Measurements from ENCODE around the gene SARNP.
A peak's percentile ranks its signal among the peaks of the same experiment; 100 is the strongest.
"Not testable (repeated sequence)": the region's sequence is repeated elsewhere in the genome, so short reads cannot be mapped to it uniquely, and the experiment has no call there.

SARNP gene

DNA sequence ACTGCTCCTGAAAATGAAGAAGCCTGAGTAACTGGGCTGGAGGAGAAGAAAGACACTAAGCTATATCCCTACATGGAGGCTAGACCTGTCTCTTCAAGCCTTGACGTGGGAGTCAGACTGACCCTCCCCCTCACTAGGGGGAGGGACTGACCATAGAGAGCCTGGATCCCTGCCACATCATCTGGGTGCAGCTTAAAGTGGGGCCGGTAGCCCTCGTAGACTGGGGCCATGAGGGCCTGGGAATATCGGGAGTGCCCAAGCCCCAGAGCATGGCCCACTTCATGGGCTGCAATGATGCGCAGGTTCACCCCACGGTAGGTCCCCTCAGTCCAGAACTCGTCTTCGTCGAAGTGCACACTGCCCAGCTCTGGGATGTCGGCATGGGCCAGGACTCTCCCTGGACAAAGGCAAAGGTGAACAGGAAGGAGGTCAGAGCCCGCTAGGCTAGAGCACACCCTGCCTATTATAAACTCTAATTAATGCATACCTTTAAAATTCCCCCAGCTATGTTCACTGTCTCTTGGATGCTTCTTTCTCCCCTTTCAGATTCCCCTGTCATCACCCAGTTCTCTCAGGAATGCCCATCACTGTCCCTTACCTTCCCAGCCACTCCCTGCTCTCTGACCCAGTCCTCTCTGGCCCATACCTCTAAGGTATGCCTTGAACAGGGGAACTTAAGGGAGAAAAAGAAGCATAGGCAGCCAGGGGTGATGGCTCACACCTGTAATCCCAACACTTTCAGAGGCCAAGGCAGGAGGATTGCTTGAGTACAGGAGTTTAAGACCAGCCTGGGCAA, 22.0 kb upstream of the SARNP start:
- no peak for DNase-seq

DNA sequence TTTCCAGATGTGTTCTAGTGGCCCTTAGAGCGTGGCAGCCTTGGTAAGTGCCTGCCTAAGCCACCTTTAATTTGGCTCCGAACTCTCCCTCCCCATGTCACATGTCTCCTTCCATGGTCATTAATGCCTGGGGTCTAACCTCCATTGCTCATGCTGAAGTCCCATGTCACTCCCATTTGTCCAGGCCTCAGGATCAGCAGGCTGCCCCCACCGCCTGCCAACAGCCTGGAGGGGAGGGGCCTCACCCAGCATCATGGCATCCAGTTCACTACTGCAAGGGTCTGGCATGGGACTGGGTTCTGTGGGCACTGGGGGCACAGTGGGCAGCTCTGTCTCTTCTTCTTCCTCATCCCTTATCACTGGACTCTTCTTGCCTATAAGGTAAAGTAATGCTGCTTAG, 20.8 kb upstream of the SARNP start:
- DNase-seq: no peak

DNA sequence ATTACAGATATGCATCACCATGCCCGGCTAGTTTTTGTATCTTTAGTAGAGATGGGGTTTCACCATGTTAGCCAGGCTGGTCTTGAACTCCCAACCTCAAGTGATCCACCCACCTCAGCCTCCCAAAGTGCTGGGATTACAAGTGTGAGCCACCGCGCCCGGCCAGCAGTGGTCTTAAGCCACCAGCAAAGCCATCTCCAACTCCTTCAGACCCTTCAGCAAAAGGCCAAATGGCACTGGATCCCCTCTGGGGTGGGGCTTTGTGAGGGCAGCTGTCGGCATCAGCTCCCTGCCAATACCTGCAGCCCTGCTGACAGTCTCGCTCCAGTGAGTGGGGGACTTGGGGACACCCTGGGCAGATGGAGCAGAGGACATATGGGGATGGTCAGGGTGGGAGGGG, 16.9 kb upstream of the SARNP start:
- not testable (repeated sequence) for DNase-seq

DNA sequence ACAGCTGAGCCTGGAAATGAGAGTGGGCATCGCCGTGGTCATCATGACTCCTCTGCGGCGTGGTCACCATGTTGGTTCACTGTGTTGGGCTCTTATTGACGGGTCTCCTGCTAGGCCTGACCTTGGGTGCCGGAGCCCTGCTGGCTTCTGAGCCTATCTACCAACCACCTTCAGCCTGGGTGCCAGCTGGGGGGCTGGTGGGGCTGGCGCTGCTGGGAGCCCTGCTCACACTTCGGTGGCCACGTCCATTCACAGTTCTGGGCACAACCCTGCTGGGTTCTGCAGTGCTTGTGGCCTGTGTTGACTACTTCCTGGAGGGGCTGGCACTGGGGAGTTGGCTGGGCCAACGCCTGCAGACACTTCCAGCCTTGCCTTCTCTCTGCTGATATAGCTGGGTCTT, 15.5 kb upstream of the SARNP start:
- DNase-seq: no peak

DNA sequence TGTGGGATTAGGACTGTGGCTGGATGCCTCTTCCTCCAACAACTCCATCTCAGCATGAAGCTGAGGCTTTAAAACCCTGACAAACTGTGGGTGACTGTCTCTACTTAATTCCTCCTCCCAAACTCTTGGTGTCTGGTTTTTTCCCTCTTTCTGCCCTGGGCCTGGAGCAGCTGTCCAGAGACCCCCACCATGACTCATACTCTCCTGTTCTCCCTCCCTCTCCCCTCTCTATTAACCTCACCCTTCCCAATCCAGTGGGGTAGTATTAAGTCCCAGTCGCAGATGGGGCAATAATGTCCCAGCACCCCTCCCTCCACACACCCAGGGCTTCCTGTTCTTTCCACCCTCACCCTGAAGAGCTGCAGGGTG, 13.9 kb upstream of the SARNP start:
- no peak for DNase-seq

DNA sequence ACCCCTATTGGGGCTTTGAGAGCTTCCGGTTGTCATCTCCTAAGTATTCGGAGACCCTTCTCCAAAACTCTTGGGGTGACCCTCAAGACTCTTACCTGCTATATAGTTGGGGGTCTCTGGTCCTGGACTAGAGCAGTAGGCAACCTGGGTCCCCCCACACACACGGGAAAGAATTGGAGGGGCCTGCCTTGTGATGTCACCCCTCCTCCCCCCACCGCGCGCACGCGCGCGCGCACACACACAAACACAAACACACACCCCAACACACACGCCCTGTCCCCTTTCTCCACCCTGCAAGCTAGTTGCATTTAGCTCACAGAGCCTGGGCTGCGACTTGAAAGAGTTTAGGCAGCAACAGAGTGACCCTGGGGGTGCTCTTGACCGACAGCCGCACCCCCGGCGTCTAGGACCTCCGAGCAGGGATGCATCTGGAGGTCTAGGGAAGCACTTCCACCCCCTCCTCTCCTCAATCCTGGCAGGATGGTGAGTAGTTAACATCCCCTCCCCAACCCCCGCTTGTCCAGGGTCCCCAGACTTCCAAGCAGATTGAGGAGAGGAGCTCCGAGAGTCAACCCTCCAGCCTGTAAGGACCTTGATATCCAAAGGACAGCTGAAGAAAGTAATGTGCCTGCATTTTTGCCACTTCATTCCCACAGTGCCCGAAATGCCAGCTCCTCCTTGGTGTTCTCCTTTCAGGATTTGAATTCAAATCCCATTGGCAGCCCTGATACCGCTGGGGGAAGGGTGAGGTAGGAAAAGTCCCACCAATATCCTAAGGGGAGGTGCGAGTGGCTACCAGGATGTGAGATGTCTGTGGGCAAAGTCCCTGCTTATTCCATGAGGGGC, 13.3 kb upstream of the SARNP start:
- peak; percentile 14 for DNase-seq

DNA sequence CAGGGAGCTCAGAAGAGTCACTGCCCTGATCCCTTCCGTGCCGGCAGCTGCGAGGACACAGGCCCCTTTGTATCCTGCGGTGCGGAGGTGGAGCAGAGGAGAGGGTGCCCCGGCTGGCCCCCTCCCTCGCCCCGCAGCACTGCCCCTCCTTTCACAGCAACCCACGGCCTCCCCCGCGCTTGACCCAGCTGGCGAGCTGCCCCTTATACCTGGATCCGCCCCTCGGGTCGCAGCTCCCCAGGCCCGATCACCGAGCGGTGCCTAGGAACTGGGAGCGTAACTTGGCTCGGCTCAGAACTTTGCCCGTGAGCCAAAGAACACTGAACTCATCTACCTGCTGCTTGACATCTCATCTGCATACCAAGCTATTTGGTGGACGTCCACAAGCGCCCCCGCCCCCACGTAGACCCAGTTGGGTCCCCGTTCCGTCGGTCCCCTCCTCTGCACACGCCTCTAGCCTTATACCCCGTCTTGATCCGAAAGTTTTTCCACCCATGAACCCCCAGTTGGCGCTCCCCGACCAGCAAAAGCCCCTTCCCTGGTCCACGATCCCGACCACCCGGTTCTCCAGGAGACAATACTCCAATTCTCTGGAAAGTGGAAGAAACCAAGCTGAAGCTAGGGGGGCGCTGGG, 12.6 kb upstream of the SARNP start:
- DNase-seq: peak; percentile 7

DNA sequence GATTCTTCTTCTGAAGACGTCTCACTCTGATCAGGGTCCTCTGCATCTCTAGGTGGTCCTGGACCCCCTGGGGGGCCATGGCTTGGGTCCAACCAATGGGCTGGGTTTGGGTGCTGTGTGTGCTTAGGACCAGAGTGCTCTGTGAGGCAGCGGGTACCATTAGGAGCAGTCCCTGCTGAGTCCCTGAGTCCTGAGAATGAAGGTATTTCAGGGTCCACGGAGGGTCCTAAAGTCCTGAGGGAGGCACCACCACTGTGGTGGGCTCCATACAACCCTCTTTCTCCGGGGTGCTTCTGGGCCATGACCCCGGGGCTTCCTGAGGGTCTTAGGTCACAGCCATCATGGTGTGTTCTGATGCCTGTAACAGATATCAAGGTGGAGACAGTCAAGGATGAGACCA, 10.8 kb upstream of the SARNP start:
- DNase-seq: no peak

DNA sequence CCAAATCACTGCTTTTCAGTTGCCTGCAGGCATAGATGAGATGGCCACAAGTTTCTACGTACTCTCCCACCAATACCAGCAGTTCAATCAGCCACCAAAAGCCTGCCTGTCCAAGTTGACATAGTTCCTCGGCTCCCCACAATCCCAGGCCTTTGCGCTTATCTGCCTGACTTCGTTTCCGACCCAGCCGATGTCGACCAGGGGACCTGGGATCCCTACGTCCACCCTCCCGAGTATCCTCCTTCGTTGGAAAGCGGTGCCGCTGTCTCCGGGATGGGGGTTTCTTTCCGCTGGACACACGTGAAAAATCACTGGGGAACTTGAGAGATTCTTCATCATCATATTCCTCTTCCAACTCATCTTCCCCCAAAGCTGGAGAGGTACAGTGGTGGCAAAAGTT, 10.3 kb upstream of the SARNP start:
- no peak for DNase-seq

DNA sequence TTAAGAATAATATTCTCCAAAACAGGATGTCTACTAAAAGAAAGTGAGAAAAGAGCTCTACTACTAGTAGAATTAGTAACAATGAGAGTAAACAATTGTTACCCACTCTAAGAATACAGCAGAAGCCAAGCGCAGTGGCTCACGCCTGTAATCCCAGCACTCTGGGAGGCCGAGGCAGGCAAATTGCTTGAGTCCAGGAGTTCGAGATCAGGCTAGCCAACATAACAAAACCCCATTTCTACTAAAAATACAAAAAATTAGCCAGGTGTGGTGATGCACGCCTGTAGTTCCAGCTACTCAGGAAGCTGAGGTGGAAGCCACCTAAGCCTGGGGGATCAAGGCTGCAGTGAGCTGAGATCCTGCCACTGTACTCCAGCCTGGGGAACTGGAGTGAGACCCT, 7.2 kb upstream of the SARNP start:
- no peak for DNase-seq

DNA sequence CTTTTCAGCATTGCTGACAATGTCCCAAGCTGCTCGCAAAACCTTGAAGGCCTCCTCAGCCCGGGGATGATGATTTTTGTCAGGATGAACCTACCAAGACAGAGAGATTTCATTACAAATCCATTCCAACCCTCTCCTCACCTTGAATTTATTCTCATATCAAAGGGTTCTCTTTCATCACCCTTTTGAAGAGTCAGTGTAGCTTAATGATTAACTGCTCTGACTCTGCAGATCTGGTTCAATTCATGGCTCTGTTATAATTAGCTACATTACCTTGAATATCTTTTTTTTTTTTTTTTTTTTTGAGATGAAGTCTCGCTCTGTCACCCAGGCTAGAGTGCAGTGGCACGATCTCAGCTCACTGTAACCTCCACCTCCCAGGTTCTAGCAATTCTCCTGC, 5.9 kb upstream of the SARNP start:
- DNase-seq: no peak

DNA sequence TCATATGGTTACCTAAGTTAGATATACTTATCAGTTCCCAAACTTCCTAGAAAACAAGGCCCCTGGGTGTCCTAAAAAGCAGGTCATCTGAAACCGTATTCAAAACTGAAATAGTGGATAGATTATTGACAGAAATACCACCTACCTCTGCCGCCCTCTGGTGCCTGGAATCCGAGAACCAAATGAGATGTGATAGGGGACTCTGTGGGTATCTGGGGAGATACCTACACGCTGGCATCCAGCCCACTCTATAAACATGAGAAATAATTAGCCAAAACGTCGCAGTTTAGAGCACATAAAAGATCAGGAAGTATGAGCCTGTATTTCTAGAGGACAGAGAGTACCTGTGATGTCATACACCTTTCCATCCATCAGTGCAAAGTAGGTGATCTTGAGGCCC, 4.7 kb upstream of the SARNP start:
- DNase-seq: no peak

DNA sequence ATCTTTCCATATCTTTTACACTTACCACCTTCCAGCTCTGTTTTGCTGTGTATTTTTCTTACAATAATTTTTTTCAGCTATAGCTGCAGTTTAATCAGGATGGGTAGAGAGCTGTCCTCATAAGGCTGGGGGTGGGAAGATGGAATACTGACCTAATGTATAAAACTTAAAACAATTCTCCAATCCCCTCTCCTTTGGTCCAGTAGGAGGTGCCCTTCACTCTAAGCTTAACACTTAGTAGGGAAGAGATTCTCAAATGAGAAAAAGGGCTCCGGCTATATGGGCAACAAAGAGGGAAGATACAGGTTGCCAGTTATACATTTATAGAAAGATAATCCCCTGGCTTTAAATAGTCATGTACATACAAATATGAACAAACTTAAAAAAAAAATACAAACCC, 3.2 kb upstream of the SARNP start:
- no peak for DNase-seq

DNA sequence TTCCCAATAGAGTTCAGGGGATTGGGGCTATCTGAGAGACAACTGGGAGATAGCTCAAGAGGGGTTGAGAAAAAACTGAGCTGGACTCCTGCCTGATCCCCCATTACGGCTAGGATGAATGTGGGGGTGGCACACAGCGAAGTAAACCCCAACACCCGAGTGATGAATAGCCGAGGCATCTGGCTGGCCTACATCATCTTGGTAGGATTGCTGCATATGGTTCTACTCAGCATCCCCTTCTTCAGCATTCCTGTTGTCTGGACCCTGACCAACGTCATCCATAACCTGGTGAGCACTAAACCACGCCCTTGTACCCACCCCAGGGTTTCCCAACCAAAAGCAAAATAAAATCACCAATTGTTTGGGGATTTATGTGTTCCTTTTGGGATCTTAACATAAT, 1.4 kb upstream of the SARNP start:
- no peak for DNase-seq

DNA sequence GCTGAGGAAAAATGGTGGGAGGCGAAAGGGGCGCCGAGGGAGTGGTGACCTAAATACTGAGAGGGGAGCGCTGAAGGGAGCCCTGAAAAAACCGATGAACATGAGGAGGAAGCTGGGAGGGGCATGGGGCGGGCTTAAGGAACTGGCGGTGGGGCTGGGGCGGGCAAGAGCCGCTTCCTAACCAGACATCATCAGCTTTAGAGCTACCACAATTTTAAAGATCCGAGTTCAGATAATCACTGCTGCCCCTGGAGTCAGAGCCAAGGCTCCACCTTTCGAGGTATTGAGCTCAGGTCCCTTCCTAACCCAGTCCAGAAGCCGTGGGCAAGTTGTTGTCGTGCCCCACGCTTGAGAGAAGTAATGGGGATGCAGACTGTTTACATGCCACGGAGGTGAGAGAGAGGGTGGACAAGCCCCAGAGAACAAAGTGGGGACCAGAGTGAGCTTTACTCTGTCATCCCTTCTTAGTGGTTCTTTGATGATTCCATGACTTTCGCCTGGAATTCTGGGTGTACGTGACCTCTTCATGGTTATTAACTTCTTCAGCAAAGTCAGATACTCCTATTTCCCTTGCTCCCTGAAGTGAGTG, 710 bp upstream of the SARNP start:
- no peak for DNase-seq

DNA sequence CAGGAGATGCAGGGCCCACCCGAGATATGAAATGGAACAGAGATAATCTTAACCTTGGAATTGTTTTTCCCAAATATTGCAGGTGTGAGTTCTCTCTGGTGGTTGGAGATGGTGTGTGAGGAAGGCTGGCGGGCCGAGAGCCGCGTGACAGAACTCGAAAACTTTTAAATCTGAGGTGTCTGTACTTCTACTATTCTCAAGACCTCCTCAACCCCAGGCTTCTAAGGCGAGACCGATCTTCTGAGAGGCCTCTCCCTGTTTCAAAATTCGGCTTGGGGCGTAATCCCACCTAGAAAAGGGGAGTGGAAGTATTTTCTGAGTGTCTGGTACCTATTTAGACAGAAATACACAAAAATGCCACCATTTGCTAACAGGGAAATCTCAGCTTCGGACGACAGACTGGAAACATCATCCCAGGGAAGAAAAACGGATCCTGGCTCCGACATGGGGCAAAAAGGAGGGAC, 611 bp downstream of the SARNP start:
- DNase-seq: no peak

DNA sequence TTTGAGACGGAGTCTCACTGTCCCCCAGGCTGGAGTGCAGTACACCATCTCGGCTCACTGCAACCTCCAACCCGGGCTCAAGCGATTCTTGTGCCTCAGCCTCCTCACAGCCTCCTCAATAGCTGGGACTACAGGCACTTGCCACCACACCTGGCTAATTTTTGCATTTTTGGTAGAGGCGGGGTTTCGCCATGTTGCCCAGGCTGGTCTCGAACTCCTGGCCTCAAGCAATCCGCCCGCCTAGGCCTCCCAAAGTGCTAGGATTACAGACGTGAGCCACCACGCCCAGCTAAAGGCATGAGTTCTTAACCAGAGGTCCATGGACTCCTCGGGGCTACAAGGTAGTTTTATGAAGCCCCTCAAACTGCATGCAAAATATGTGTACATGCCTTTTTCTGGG, 2.1 kb downstream of the SARNP start:
- no peak for DNase-seq

DNA sequence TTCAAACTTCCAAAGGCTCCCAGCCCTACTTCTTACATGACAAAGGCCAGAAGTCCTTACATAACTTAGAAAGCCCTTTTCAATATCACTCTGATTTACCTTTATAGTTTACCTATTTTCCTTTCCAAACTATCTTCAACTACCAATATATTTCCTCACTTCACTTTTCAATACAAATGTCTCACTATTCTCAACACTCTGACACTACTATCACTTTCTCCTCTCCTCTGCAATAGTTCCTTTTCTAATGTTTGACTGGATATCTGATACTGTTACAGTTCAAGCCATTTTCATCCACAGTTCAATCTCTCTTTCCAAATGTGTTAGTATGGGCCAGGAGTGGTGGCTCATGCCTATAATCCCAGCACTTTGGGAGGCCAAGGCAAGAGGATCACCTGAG, 3.3 kb downstream of the SARNP start:
- no peak for DNase-seq

DNA sequence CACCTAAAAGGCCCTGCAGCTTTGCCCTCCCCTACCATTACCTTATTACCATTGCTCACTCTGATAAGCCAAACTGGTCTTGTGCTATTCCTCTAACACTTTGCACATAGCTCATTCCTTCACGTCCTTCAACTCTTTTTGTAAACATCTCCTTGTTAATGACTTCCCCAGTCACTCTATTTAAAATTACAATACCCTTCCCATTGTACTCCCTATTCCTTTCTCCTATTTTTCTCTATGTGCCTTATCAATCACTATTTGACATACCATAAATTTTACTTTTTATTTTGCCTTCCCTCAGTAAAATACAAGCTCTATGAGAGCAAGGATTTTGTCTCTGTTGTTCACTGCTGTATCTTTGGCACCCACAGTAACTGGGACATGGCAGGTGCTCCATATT, 5.4 kb downstream of the SARNP start:
- DNase-seq: no peak

DNA sequence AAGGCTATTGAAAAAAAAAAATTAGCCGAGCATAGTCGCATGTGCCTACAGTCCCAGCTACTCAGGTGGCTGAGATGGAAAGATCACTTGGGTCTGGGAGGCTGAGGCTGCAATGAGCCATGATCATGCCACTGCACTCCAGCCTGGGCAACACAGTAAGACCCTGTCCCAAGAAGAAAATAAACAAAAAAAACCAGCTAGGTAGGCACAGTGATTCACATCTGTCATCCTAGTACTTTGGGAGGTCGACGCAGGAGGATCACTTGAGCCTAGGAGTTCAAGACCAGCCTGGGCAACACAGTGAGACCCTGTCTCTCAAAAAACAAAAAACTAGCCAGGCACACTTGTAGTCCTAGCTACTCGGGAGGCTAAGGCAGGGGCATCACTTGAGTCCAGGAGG, 8.2 kb downstream of the SARNP start:
- no peak for DNase-seq

DNA sequence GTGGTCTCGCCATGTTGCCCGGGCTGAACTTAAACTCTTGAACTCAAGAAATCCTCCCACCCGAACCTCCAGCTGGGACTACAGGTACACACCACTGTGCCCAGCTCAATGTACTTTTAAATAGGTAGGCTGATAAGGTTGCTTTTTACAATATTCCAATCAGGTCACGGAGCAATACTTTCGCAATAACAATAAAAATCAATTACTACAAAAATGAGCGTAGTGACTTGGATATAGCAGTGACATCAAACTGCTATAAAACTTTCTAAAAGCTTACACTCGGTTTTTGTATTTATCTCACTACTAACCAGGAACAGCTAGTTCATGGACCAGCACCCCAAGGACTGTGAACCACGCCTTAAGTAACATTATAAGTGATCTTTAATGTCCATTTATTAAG, 10.5 kb downstream of the SARNP start:
- DNase-seq: no peak

DNA sequence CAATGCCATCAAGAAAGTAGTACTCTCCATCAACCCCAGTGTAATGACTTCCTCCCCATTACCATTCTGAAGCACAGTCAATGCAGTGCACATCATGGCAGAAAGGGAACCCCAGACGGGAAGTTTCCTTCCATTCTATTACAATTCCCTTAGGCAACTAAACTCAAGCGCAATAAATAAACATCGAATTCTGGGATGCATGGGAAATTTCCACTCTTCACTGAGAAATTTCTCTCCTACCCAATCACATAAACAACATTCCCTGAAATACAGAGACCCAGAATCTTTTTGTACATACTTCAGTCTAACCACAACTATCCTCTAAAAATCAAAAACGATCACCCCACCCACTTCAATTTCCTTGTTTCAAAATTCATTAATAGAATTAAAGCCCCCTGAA, 20.0 kb downstream of the SARNP start:
- no peak for DNase-seq

DNA sequence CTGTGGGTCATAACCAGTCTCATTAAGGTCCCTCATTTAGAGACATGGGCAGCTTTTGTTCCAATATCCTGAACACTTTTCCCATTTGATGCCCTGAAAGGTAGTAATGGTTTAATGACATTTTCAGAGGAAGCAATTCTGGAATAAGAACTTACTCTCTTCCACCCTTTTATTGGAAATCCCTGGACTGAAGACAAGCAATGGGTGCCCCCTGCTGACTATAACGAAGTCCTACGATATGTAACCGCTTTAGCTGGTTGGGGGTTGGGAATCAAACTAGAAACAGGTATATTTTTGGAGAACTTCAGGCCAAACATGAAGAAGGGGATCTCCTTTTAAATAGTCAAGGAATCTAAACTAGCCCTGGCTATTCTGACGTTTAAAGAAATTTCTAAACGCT, 20.5 kb downstream of the SARNP start:
- no peak for DNase-seq

DNA sequence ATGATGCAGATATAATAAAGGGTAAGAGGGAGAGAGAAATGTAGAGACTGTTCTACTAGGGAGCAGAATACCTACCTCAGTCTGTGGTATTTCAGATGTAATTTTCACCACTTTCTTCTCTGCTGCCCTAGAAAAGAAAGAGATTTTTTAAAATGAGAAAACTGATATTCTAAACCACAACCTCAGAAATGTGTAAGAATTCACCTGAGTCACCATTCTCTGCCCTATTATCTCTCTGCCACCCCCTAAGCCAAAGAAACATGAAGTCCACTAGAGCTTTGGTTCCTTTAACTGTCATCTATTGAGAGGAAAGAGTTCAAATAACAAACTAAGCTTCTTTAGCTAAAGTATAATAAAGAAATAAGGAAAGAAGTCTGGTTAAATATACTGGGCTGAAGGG, 21.6 kb downstream of the SARNP start:
- DNase-seq: no peak
